ENCODE results near the gene TMEM205.

GRCh38 chr19:11380653-11381537, 34.8 kb upstream of the TMEM205 start:
- peak; percentile 91 for TF ChIP-seq CTCF (IDR thresholded peaks at IDR 0.05; ENCODE audit: low read depth, low read length, poor library complexity, severe bottlenecking)
- no peak for TF ChIP-seq EZH2phosphoT487 (IDR thresholded peaks at IDR 0.05; ENCODE audit: borderline replicate concordance, low read length)
